ENCODE results near the gene NUDT5. TPM values are rescaled to one million over a fixed set of nuclear protein-coding genes. Genes with fewer than 3 reads are reported as not detected.

The NUDT5 gene
- total RNA-seq, 4 donors from 2014 or later = 37.2 to 49.2 (median 41.8) TPM

GRCh38 chr10:12225444-12225843 lies 29.8 kb upstream of the NUDT5 start:
- no peak for TF ChIP-seq EP300 (IDR thresholded peaks at IDR 0.05)
- no peak for TF ChIP-seq POLR2AphosphoS5 (IDR thresholded peaks at IDR 0.05)
- TF ChIP-seq POLR2A (IDR thresholded peaks at IDR 0.05) = no peak
- TF ChIP-seq CTCF (IDR thresholded peaks at IDR 0.05) = no peak
- H3K4me1 ChIP-seq = no peaks in the 10 kb centered on the region
- peaks cover 38% of the 10 kb centered on the region for H3K36me3 ChIP-seq
- H3K27me3 ChIP-seq = no peaks in the 10 kb centered on the region
- H3K9me3 ChIP-seq = no peaks in the 10 kb centered on the region
- WGBS = 62% methylated on average over 2 of the region's 2 CpGs
- H3K27ac ChIP-seq = no peak overlapping the region
- H3K4me3 ChIP-seq = no peak overlapping the region
- no peak for DNase-seq (ENCODE audit: low spot score in 2 of 2)

- WGBS = 80% methylated on average over 10 of the region's 10 CpGs
- no peaks in the 10 kb centered on the region for H3K9me3 ChIP-seq
- no peak overlapping the region for H3K27ac ChIP-seq
- no peak overlapping the region for H3K4me3 ChIP-seq
- H3K4me1 ChIP-seq = peaks cover 4% of the 10 kb centered on the region
- no peaks in the 10 kb centered on the region for H3K27me3 ChIP-seq
- peaks cover 46% of the 10 kb centered on the region for H3K36me3 ChIP-seq
- no peak for DNase-seq (ENCODE audit: low spot score in 2 of 2)
- no peak for TF ChIP-seq POLR2AphosphoS5 (IDR thresholded peaks at IDR 0.05)
- TF ChIP-seq POLR2A (IDR thresholded peaks at IDR 0.05) = no peak
- TF ChIP-seq CTCF (IDR thresholded peaks at IDR 0.05) = no peak
- TF ChIP-seq EP300 (IDR thresholded peaks at IDR 0.05) = no peak
Observed at GRCh38 chr10:12221323-12222298, 25.9 kb upstream of the NUDT5 start.

- H3K4me3 ChIP-seq = no peak overlapping the region
- no peaks in the 10 kb centered on the region for H3K27me3 ChIP-seq
- H3K36me3 ChIP-seq = peaks cover 32% of the 10 kb centered on the region
- no peak for DNase-seq (ENCODE audit: low spot score in 2 of 2)
- TF ChIP-seq CTCF (IDR thresholded peaks at IDR 0.05) (no peak), POLR2A (IDR thresholded peaks at IDR 0.05) (no peak), POLR2AphosphoS5 (IDR thresholded peaks at IDR 0.05) (no peak), EP300 (IDR thresholded peaks at IDR 0.05) (no peak)
- H3K27ac ChIP-seq = no peak overlapping the region
- no peaks in the 10 kb centered on the region for H3K9me3 ChIP-seq
- peaks cover 17% of the 10 kb centered on the region for H3K4me1 ChIP-seq
- 90% methylated on average over 8 of the region's 8 CpGs for WGBS
Observed at GRCh38 chr10:12218991-12219390, 23.3 kb upstream of the NUDT5 start.

- no peak for DNase-seq (ENCODE audit: low spot score in 2 of 2)
- peak overlapping the region; percentile 1 for H3K27ac ChIP-seq
- TF ChIP-seq CTCF (IDR thresholded peaks at IDR 0.05) = peak; percentile 55 to 65
- TF ChIP-seq EP300 (IDR thresholded peaks at IDR 0.05) = no peak
- no peak for TF ChIP-seq POLR2A (IDR thresholded peaks at IDR 0.05)
- TF ChIP-seq POLR2AphosphoS5 (IDR thresholded peaks at IDR 0.05) = no peak
- 18% methylated on average over 6 of the region's 6 CpGs for WGBS
- peaks cover 15% of the 10 kb centered on the region for H3K4me1 ChIP-seq
- H3K27me3 ChIP-seq = no peaks in the 10 kb centered on the region
- H3K9me3 ChIP-seq = no peaks in the 10 kb centered on the region
- H3K4me3 ChIP-seq = peak overlapping the region; percentile 1
- peaks cover 50% of the 10 kb centered on the region for H3K36me3 ChIP-seq
Observed at GRCh38 chr10:12214763-12215218, 19.1 kb upstream of the NUDT5 start.

GRCh38 chr10:12214093-12214492 lies 18.4 kb upstream of the NUDT5 start:
- Histone ChIP-seq H3K9me3 (no peaks in the 10 kb centered on the region), H3K4me3 (no peak overlapping the region), H3K36me3 (peaks cover 45% of the 10 kb centered on the region), H3K4me1 (peaks cover 15% of the 10 kb centered on the region), H3K27ac (peak overlapping the region; percentile 1), H3K27me3 (no peaks in the 10 kb centered on the region)
- 21% methylated on average over 4 of the region's 4 CpGs for WGBS
- TF ChIP-seq EP300 (IDR thresholded peaks at IDR 0.05) = no peak
- no peak for TF ChIP-seq POLR2A (IDR thresholded peaks at IDR 0.05)
- DNase-seq (ENCODE audit: low spot score in 2 of 2) = no peak
